ENCODE measurements around the gene AFF1. TPM values are rescaled to one million over a fixed set of nuclear protein-coding genes. Genes with fewer than 3 reads are reported as not detected.

Gene AFF1
- total RNA-seq, 2 experiments from 2014 or later = 50.3 to 51.2 TPM

- ChIA-PET CTCF (interaction anchor here (1.4 kb wide), 1 partner anchor 400 kb away, joined by 5 read pairs; no protein-coding TSS in a partner anchor), POLR2A (no interaction called here)
- peaks cover 2 to 9% of the 10 kb centered on the region in 2 experiments for H3K27me3 ChIP-seq (ENCODE audit: control insufficient read depth in 1 of 2, insufficient read depth in 2 of 2, low read length in 2 of 2)
- Mint-ChIP-seq H3K27me3 (peaks cover 17% of the 10 kb centered on the region), H3K4me1 (ENCODE audit: low read depth) (peaks cover 3% of the 10 kb centered on the region), H3K27ac (no peak overlapping the region), H3K4me3 (no peak overlapping the region), H3K9me3 (no peaks in the 10 kb centered on the region), H3K36me3 (ENCODE audit: low read depth) (no peaks in the 10 kb centered on the region)
- H3K4me1 ChIP-seq (ENCODE audit: insufficient read depth, low read length) = peaks cover 9% of the 10 kb centered on the region
- no peaks in the 10 kb centered on the region for H3K36me3 ChIP-seq (ENCODE audit: insufficient read depth, low read length)
- peak; percentile 87 for TF ChIP-seq CTCF (IDR thresholded peaks at IDR 0.05)
- ATAC-seq (ENCODE audit: poor library complexity) (peak; percentile 54), DNase-seq (peak in 4 of 14 experiments; percentile 8 to 70 (median 67))
- intact Hi-C loops (cut with DNase I, micrococcal nuclease) = loop anchor here (1.0 to 10.0 kb wide), 2 partner anchors 398 to 1811 kb away; no protein-coding TSS in a partner anchor
- H3K27ac ChIP-seq (ENCODE audit: low read depth in 1 of 2, low read length in 2 of 2) = no peak overlapping the region
- H3K4me3 ChIP-seq (ENCODE audit: low read length) = no peak overlapping the region
- no peaks in the 10 kb centered on the region for H3K9me3 ChIP-seq (ENCODE audit: control insufficient read depth in 1 of 2, insufficient read depth in 1 of 2, low read length in 2 of 2)
These were observed 38.9 kb upstream of the AFF1 start for GRCh38 chr4:86895692-86896488.

GRCh38 chr4:86896596-86896995, 38.2 kb upstream of the AFF1 start:
- H3K9me3 Mint-ChIP-seq = no peaks in the 10 kb centered on the region
- no peak for ATAC-seq (ENCODE audit: poor library complexity)
- intact Hi-C loops (cut with DNase I, micrococcal nuclease) = loop anchor here in 1 of 2 experiments (10.0 kb wide), 1 partner anchor 1812 kb away; no protein-coding TSS in a partner anchor
- H3K4me1 Mint-ChIP-seq (ENCODE audit: low read depth) = peaks cover 2% of the 10 kb centered on the region
- Histone ChIP-seq H3K4me1 (ENCODE audit: insufficient read depth, low read length) (peaks cover 9% of the 10 kb centered on the region), H3K9me3 (ENCODE audit: control insufficient read depth in 1 of 2, insufficient read depth in 1 of 2, low read length in 2 of 2) (no peaks in the 10 kb centered on the region), H3K27me3 (ENCODE audit: control insufficient read depth in 1 of 2, insufficient read depth in 2 of 2, low read length in 2 of 2) (peaks cover 0 to 2% of the 10 kb centered on the region in 2 experiments), H3K27ac (ENCODE audit: low read depth in 1 of 2, low read length in 2 of 2) (no peak overlapping the region), H3K4me3 (ENCODE audit: low read length) (no peak overlapping the region), H3K36me3 (ENCODE audit: insufficient read depth, low read length) (no peaks in the 10 kb centered on the region)
- ChIA-PET POLR2A (no interaction called here), CTCF (no interaction called here)
- H3K36me3 Mint-ChIP-seq (ENCODE audit: low read depth) = no peaks in the 10 kb centered on the region
- no peak overlapping the region for H3K4me3 Mint-ChIP-seq
- TF ChIP-seq CTCF (IDR thresholded peaks at IDR 0.05) = no peak
- H3K27ac Mint-ChIP-seq = no peak overlapping the region
- H3K27me3 Mint-ChIP-seq = peaks cover 10% of the 10 kb centered on the region
- no peak for DNase-seq

- Histone ChIP-seq H3K4me1 (ENCODE audit: insufficient read depth, low read length) (no peaks in the 10 kb centered on the region), H3K4me3 (ENCODE audit: low read length) (no peak overlapping the region), H3K27ac (ENCODE audit: low read depth in 1 of 2, low read length in 2 of 2) (no peak overlapping the region), H3K9me3 (ENCODE audit: control insufficient read depth in 1 of 2, insufficient read depth in 1 of 2, low read length in 2 of 2) (no peaks in the 10 kb centered on the region), H3K27me3 (ENCODE audit: control insufficient read depth in 1 of 2, insufficient read depth in 2 of 2, low read length in 2 of 2) (no peaks in the 10 kb centered on the region), H3K36me3 (ENCODE audit: insufficient read depth, low read length) (no peaks in the 10 kb centered on the region)
- no peak for ATAC-seq (ENCODE audit: poor library complexity)
- Mint-ChIP-seq H3K4me1 (ENCODE audit: low read depth) (no peaks in the 10 kb centered on the region), H3K27ac (no peak overlapping the region), H3K36me3 (ENCODE audit: low read depth) (no peaks in the 10 kb centered on the region), H3K9me3 (no peaks in the 10 kb centered on the region), H3K27me3 (peaks cover 7% of the 10 kb centered on the region), H3K4me3 (no peak overlapping the region)
- TF ChIP-seq CTCF (IDR thresholded peaks at IDR 0.05) = no peak
- intact Hi-C loops (cut with DNase I, micrococcal nuclease) = loop anchor here in 1 of 2 experiments (10.0 kb wide), 1 partner anchor 1814 kb away; no protein-coding TSS in a partner anchor
- CTCF ChIA-PET = interaction anchor here (0.6 kb wide), 1 partner anchor 93 kb away, joined by 5 read pairs; no protein-coding TSS in a partner anchor
- POLR2A ChIA-PET = no interaction called here
- no peak for DNase-seq
These were observed 36.2 kb upstream of the AFF1 start for GRCh38 chr4:86898562-86898961.

Data from CD4-positive, alpha-beta T cell (primary cell).